GM19467 (cell line): Measurements from ENCODE around the gene VDR.
A peak's percentile ranks its signal among the peaks of the same experiment; 100 is the strongest.

Source experiments
- ATAC-seq: cut with Tn5 transposase; IDR thresholded peaks from one replicate; pipeline ENCODE4 v1.9.1; 2021; ENCODE audit warnings: mild to moderate bottlenecking, moderate library complexity; ENCODE audit not compliant: unreplicated experiment

VDR gene

GRCh38 chr12:47800582-47800981, 104.2 kb downstream of the VDR start:
- ATAC-seq = no peak

- no peak for ATAC-seq
Observed at GRCh38 chr12:47799357-47799955, 105.3 kb downstream of the VDR start.

- ATAC-seq = no peak
Observed at GRCh38 chr12:47798382-47798948, 106.3 kb downstream of the VDR start.

- peak; percentile 51 for ATAC-seq
Observed at GRCh38 chr12:47797441-47797840, 107.4 kb downstream of the VDR start.

GRCh38 chr12:47795814-47796411, 108.9 kb downstream of the VDR start:
- ATAC-seq = no peak

- no peak for ATAC-seq
Observed at GRCh38 chr12:47795121-47795813, 109.5 kb downstream of the VDR start.

GRCh38 chr12:47794679-47795078, 110.1 kb downstream of the VDR start:
- no peak for ATAC-seq

GRCh38 chr12:47793015-47793681, 111.6 kb downstream of the VDR start:
- no peak for ATAC-seq

- no peak for ATAC-seq
Observed at GRCh38 chr12:47791874-47792273, 112.9 kb downstream of the VDR start.
